ENCODE results near the gene PRPF38B. TPM values are rescaled to one million over a fixed set of nuclear protein-coding genes. Genes with fewer than 3 reads are reported as not detected.

The PRPF38B gene
- total and polyA plus RNA-seq, 9 of the 15 experiments (the other 6 are each of a cell fraction or from before 2014, with no cell fraction given) = 25.3 to 85.5 (median 66.4) TPM

DNA sequence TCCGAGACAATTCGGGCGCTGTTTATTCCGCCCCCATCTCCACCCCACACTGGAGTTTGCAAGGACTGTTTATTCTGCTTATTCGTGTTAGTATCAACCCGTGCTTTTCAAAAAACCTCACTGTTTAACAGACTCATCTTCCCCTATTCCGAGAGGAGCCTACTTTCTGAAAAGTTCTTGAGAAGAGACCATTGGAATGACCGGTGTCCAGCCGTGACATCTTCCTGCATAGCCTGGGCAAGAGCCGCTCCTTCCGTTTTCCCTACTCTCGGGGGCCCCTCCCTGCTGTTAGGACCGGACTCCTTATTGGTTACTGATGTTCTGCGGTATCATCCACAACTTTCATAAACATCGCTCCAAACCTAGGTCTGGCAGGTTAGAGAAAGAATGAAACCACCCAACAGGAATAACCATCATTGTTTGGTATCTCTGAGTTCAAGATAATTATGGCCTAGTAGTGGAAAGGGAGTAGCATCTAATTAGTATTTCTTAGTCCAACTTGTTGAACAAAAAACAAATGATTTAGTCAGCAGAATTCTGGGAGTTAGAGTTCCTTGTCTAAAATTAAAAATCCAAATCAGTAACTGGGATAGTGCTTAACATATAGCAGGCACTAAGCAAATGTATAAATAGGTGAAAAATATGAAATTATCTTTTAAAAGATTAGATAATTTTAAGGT is 55.2 kb downstream of the PRPF38B start (continued):
- TF ChIP-seq, protein P1, sequence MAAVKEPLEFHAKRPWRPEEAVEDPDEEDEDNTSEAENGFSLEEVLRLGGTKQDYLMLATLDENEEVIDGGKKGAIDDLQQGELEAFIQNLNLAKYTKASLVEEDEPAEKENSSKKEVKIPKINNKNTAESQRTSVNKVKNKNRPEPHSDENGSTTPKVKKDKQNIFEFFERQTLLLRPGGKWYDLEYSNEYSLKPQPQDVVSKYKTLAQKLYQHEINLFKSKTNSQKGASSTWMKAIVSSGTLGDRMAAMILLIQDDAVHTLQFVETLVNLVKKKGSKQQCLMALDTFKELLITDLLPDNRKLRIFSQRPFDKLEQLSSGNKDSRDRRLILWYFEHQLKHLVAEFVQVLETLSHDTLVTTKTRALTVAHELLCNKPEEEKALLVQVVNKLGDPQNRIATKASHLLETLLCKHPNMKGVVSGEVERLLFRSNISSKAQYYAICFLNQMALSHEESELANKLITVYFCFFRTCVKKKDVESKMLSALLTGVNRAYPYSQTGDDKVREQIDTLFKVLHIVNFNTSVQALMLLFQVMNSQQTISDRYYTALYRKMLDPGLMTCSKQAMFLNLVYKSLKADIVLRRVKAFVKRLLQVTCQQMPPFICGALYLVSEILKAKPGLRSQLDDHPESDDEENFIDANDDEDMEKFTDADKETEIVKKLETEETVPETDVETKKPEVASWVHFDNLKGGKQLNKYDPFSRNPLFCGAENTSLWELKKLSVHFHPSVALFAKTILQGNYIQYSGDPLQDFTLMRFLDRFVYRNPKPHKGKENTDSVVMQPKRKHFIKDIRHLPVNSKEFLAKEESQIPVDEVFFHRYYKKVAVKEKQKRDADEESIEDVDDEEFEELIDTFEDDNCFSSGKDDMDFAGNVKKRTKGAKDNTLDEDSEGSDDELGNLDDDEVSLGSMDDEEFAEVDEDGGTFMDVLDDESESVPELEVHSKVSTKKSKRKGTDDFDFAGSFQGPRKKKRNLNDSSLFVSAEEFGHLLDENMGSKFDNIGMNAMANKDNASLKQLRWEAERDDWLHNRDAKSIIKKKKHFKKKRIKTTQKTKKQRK (IDR thresholded peaks at IDR 0.05; ENCODE audit: borderline replicate concordance, low read depth, low read length) = no peak
- TF ChIP-seq NCOA2 (IDR thresholded peaks at IDR 0.05; ENCODE audit: partially characterized antibody in 2 of 2) (no peak), PHF8 (IDR thresholded peaks at IDR 0.05; ENCODE audit: borderline replicate concordance, low read length) (peak; percentile 5; the same call in 1 of the 2 replicates), MAFG (tag; conservative IDR thresholded peaks at IDR 0.05) (peak; percentile 78), KAT7 (CRISPR knock-in tag; IDR thresholded peaks at IDR 0.05; ENCODE audit: borderline replicate concordance) (peak; percentile 99), NCOR1 (IDR thresholded peaks at IDR 0.05) (no peak), GATA2 (CRISPR knock-in tag; IDR thresholded peaks at IDR 0.05) (no peak), ZNF445 (CRISPR knock-in tag; IDR thresholded peaks at IDR 0.05; ENCODE audit: low read depth) (no peak), KAT2B (IDR thresholded peaks at IDR 0.05; ENCODE audit: low read depth, low read length) (no peak), ZNF780A (CRISPR knock-in tag; IDR thresholded peaks at IDR 0.05) (no peak), ZFP1 (CRISPR knock-in tag; IDR thresholded peaks at IDR 0.05) (no peak), ID3 (CRISPR knock-in tag; IDR thresholded peaks at IDR 0.05) (no peak), ID3 (tag; IDR thresholded peaks at IDR 0.05) (no peak), ZNF695 (CRISPR knock-in tag; IDR thresholded peaks at IDR 0.05) (no peak)
- TF ChIP-seq, protein P2, sequence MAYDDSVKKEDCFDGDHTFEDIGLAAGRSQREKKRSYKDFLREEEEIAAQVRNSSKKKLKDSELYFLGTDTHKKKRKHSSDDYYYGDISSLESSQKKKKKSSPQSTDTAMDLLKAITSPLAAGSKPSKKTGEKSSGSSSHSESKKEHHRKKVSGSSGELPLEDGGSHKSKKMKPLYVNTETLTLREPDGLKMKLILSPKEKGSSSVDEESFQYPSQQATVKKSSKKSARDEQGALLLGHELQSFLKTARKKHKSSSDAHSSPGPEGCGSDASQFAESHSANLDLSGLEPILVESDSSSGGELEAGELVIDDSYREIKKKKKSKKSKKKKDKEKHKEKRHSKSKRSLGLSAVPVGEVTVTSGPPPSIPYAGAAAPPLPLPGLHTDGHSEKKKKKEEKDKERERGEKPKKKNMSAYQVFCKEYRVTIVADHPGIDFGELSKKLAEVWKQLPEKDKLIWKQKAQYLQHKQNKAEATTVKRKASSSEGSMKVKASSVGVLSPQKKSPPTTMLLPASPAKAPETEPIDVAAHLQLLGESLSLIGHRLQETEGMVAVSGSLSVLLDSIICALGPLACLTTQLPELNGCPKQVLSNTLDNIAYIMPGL (CRISPR knock-in tag; IDR thresholded peaks at IDR 0.05) = no peak
- TF ChIP-seq, protein P3, sequence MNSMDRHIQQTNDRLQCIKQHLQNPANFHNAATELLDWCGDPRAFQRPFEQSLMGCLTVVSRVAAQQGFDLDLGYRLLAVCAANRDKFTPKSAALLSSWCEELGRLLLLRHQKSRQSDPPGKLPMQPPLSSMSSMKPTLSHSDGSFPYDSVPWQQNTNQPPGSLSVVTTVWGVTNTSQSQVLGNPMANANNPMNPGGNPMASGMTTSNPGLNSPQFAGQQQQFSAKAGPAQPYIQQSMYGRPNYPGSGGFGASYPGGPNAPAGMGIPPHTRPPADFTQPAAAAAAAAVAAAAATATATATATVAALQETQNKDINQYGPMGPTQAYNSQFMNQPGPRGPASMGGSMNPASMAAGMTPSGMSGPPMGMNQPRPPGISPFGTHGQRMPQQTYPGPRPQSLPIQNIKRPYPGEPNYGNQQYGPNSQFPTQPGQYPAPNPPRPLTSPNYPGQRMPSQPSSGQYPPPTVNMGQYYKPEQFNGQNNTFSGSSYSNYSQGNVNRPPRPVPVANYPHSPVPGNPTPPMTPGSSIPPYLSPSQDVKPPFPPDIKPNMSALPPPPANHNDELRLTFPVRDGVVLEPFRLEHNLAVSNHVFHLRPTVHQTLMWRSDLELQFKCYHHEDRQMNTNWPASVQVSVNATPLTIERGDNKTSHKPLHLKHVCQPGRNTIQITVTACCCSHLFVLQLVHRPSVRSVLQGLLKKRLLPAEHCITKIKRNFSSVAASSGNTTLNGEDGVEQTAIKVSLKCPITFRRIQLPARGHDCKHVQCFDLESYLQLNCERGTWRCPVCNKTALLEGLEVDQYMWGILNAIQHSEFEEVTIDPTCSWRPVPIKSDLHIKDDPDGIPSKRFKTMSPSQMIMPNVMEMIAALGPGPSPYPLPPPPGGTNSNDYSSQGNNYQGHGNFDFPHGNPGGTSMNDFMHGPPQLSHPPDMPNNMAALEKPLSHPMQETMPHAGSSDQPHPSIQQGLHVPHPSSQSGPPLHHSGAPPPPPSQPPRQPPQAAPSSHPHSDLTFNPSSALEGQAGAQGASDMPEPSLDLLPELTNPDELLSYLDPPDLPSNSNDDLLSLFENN (IDR thresholded peaks at IDR 0.05; ENCODE audit: low read depth in 2 of 2, low read length in 2 of 2) = 0 out of 4 replicates have a peak, but pooled peaks of 1 of the 2 experiments have one; percentile 34
- TF ChIP-seq, protein P4, sequence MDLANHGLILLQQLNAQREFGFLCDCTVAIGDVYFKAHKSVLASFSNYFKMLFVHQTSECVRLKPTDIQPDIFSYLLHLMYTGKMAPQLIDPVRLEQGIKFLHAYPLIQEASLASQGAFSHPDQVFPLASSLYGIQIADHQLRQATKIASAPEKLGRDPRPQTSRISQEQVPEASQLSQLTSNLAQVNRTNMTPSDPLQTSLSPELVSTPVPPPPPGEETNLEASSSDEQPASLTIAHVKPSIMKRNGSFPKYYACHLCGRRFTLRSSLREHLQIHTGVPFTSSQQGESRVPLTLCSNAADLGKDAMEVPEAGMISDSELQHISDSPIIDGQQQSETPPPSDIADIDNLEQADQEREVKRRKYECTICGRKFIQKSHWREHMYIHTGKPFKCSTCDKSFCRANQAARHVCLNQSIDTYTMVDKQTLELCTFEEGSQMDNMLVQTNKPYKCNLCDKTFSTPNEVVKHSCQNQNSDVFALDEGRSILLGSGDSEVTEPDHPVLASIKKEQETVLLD (IDR thresholded peaks at IDR 0.05) = no peak

Data from K562 (cell line).